ENCODE measurements around the gene ANAPC1. TPM values are rescaled to one million over a fixed set of nuclear protein-coding genes. Genes with fewer than 3 reads are reported as not detected.
A peak's percentile ranks its signal among the peaks of the same experiment; 100 is the strongest.
"Not testable (repeated sequence)": the region's sequence is repeated elsewhere in the genome, so short reads cannot be mapped to it uniquely, and the experiment has no call there.

The ANAPC1 gene

GRCh38 chr2:111719610-111720009 lies 164.4 kb downstream of the ANAPC1 start:
- not testable (repeated sequence) for DNase-seq; H3K9me3 ChIP-seq (ENCODE audit: control insufficient read depth, low read length); H2BK120ac ChIP-seq (ENCODE audit: low read depth, low read length); H3K79me1 ChIP-seq (replicated peaks; ENCODE audit: low read length, poor library complexity, severe bottlenecking); H3K4me3 ChIP-seq (ENCODE audit: insufficient read depth in 1 of 2, low read depth in 1 of 2, low read length in 2 of 2); H3K18ac ChIP-seq (ENCODE audit: low read depth in 1 of 2, low read length in 2 of 2); H4K91ac ChIP-seq (ENCODE audit: low read length); H3K4me2 ChIP-seq (ENCODE audit: low read length, poor library complexity, severe bottlenecking); H3K4me1 ChIP-seq (ENCODE audit: control insufficient read depth, insufficient read depth, low read depth, low read length); H2BK12ac ChIP-seq (ENCODE audit: low read length in 2 of 2); H3K23ac ChIP-seq (ENCODE audit: low read length in 2 of 2); H3K14ac ChIP-seq (ENCODE audit: low read length in 2 of 2); H2BK5ac ChIP-seq (ENCODE audit: low read depth, low read length, poor library complexity, severe bottlenecking); H4K8ac ChIP-seq (ENCODE audit: low read length); H3K36me3 ChIP-seq (ENCODE audit: control insufficient read depth in 1 of 2, insufficient read depth in 2 of 2, low read depth in 1 of 2, low read length in 2 of 2); H3K27ac ChIP-seq (ENCODE audit: low read length, poor library complexity, severe bottlenecking); H2AFZ ChIP-seq (ENCODE audit: low read depth, low read length); H2BK15ac ChIP-seq (ENCODE audit: low read depth, poor library complexity, severe bottlenecking); H3K27me3 ChIP-seq (ENCODE audit: control insufficient read depth in 1 of 2, insufficient read depth in 1 of 2, low read length in 2 of 2); H3K9ac ChIP-seq (ENCODE audit: low read length); H3K4ac ChIP-seq (ENCODE audit: low read depth in 1 of 2, low read length in 2 of 2)
- H2AK5ac ChIP-seq (ENCODE audit: low read length, severe bottlenecking): peak overlapping the region; percentile 19
- WGBS: 100% methylated on average over 1 of the region's 9 CpGs

Small RNAs within 50 kb of the gene (small RNA-seq; reads per million reads assigned to genes)
- not detected for gene MIR4771-2 (ENCODE audit: low read depth)
- not detected for gene RN7SL297P (ENCODE audit: low read depth)

All from mesenchymal stem cell (in vitro differentiated cells and primary cell).